T-helper 22 cell (primary cell): Measurements from ENCODE around the gene RHEB.
"Not testable (repeated sequence)": the region's sequence is repeated elsewhere in the genome, so short reads cannot be mapped to it uniquely, and the experiment has no call there.

Experiments used
- DNase-seq: peaks from one replicate; pipeline ENCODE4 v3.0.0-alpha.2; 2020; ENCODE audit warnings: low read depth

RHEB gene, protein sequence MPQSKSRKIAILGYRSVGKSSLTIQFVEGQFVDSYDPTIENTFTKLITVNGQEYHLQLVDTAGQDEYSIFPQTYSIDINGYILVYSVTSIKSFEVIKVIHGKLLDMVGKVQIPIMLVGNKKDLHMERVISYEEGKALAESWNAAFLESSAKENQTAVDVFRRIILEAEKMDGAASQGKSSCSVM

GRCh38 chr7:151519765-151520418 lies at the start of gene RHEB:
Gene RHEB (minus strand): TSS chr7:151519895. CDS start chr7:151519511, 384 bp downstream.
- peak; percentile 95 for DNase-seq

- DNase-seq, result no peak
Observed at GRCh38 chr7:151566897-151567320, 47.2 kb upstream of the RHEB start.

DNA sequence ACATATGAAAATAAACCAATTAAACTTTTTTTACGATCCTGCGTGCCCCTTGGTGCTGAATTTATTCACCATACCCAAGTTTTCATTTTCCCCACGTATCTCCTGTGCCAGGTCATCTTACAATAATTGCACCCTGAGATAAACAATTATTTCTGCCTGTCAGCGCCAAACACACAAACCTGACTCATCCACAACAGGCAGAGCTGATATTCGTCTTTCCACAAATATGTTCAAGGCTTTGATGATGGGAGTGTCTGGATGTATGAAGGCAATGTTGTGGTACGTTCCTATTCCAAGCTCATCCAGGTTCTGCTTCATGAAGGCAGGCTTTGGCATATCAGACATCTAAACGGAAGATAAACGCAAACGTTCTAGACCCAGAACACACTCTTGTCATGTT lies 45.8 kb upstream of the RHEB start:
- DNase-seq, result no peak

GRCh38 chr7:151560243-151560642 lies 40.5 kb upstream of the RHEB start:
- no peak for DNase-seq

- DNase-seq, result no peak
Observed at GRCh38 chr7:151559557-151560183, 40.0 kb upstream of the RHEB start.

- DNase-seq, result no peak
Observed at GRCh38 chr7:151558575-151558974, 38.9 kb upstream of the RHEB start.

DNA sequence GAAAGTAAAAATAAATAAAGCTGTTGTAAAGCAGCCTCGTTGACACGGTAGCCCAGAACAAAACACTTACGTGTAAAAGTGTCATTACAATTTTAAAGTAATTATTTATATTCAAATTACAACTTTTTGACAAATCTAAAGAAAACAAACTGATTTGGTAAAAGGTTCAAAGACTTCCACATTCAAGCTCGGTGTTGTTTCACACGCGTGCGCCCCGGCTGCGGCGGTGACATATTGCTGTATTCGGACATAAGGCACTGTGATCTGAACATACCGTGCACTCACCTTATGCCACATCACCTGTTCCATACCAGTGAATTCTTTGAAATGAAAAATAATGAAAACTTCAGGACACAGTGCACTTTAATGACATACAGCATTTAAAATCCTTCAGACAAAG lies 36.9 kb upstream of the RHEB start:
- DNase-seq, result no peak

- no peak for DNase-seq
Observed at GRCh38 chr7:151553356-151553755, 33.7 kb upstream of the RHEB start.

DNA sequence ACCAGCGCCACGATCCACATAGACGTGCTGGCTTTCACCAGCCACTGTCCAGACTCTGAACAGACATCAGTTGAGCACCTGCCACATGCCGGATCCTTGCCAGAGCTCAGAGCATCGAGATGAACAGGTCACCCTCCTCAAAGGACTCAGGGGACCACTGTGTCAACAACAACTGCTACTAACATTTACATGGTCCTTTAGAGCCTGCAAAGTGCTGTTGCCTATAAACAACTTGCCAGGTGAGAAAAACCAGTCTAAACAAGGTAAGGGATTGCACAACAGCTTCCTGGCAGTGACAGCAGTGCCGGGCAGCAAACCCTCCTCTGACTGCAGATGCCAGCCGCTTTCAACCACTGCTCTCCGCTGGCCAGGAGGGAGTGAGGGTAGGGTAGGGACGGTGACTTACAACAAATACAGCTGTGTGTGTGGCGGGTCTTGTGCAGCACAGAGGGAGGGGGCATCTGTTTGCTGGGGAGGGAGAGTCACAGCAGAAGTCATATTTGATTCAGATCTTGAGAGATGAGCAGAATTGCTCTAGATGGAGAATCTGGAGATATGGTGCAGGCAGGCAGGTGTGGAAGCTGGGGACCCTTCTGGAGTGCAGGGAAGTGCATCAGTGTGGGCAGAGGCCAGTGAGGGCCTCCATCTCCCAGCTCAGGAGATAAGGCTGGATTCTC lies 32.8 kb upstream of the RHEB start:
- no peak for DNase-seq

DNA sequence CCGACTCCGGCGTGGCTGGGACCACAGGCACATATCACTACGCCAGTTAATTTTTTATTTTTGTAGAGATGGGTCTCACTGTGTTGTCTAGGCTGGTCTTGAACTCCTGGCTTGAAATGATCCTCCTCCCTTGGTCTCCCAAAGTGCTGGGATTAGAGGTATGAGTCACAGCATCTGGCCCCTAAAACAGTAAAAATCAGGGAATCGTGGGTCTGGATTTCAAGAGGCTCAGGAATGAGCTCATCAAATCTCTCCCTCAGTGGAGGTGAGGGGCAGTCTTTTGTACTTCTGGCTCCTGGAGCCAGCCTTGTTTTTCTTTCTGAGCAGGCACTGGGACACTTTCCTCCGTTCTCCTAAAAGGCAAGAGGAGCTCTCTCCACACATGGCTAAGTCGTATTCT lies 32.1 kb upstream of the RHEB start:
- DNase-seq, result no peak

- no peak for DNase-seq
Observed at GRCh38 chr7:151550656-151551286, 31.1 kb upstream of the RHEB start.

GRCh38 chr7:151549644-151550043 lies 29.9 kb upstream of the RHEB start:
- no peak for DNase-seq

GRCh38 chr7:151549083-151549482 lies 29.4 kb upstream of the RHEB start:
- no peak for DNase-seq

DNA sequence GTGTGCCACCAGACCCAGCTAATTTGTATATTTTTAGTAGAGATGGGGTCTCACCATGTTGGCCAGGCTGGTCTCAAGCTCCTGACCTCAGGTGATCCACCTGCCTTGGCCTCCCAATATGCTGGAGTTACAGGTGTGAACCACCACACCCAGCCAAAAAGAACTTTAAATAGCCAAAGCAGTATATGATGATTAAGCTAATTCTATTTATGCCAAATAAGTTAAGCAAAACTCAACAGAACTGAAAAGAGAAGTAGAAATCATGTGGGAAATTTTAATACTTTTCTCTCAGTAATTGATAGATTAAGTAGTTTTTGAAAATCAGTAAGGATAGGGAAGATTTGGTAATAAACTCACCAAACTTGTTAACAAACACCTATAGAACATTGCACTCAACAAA lies 24.5 kb upstream of the RHEB start:
- DNase-seq, result no peak

- DNase-seq, result no peak
Observed at GRCh38 chr7:151542606-151543130, 23.0 kb upstream of the RHEB start.

DNA sequence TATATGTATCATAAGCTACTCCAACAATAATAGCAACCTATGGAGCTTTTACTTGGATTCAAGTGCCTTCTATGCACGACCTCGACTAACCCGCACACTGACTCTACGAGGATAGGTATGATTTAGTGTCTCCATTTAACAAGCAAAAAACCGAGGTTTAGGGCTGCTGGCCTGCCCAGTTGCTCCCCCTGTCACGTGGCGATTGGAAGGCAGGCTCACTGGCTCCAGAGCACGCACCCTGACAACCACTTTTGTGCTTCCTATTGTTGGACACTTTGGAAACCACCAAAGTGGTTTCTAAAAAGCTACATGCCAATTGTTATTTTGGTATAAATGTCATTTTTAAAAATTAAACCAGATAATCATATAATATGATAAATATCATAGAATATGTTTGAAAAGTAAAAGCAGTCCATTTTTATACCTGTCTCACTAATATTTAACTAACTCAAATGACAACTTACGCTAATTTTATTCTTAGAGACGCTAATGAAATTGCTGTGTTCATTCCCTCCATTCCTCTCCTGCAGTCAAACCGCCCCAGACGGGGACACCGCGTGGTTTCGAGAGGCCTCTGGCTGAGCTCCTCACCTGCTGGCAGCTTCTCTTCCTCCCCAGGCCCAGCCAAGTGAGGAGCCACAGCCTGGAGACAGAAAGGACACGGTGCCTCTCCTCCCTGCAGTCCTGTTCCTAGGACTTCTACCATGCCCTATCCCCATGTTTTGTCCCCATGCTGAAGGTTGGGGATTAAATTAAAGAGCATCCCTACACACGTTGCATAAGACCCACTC lies 22.2 kb upstream of the RHEB start:
- DNase-seq, result no peak

DNA sequence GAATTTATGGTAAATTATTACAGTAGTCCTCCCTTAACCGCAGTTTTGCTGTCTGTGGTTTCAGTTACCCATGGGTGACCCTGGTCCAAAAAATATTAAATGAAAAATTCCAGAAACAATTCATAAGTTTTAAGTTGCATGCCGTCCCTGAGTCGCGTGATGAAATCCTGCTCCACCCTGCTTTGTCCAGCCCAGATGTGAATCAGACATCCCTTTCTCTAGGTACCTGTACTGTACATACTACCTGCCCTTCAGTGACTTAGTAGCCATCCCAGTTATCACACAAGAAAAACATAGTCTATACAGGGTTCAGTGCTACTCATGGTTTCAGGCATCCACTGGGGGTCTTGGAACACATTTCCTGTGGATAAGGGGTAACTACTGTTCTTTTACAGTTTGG lies 20.5 kb upstream of the RHEB start:
- DNase-seq, result no peak

GRCh38 chr7:151539088-151539671 lies 19.5 kb upstream of the RHEB start:
- DNase-seq, result no peak

- DNase-seq, result no peak
Observed at GRCh38 chr7:151537818-151538561, 18.3 kb upstream of the RHEB start.

DNA sequence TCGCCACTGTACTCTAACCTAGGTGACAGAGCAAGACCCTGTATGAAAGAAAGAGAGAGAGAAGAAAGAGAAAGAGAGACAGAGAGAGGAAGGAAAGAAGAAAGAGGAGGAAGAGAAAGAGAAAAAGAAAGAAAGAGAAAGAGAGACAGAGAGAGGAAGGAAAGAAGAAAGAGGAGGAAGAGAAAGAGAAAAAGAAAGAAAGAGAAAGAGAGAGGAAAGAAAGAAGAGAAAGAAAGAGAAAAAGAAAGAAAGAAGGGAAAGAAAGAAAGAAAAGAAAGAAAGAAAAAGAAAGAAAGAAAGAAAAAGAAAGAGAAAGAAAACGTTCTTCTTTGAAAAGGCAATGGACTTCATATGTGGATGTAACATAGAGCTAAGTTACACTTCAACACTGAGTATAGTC lies 16.5 kb upstream of the RHEB start:
- DNase-seq, result not testable (repeated sequence)
